Stimulated activated naive CD8-positive, alpha-beta T cell treated with anti-CD3 and anti-CD28 coated beads, Interleukin-15, Interleukin-2, amounts not matched to agents 100 ng/mL and 50 ng/mL, for 24 hours (primary cell): ENCODE measurements around the gene SIAH1.
"Not testable (repeated sequence)": the region's sequence is repeated elsewhere in the genome, so short reads cannot be mapped to it uniquely, and the experiment has no call there.

Experiments
- H3K27ac Mint-ChIP-seq: one replicate; pipeline ENCODE4 v1.8.0; 2021; ENCODE audit warnings: mild to moderate bottlenecking, mixed read lengths
- H3K27me3 Mint-ChIP-seq: one replicate; pipeline ENCODE4 v1.8.0; 2021; ENCODE audit warnings: mixed read lengths
- H3K36me3 Mint-ChIP-seq: one replicate; pipeline ENCODE4 v1.8.0; 2021; ENCODE audit warnings: low read depth, mixed read lengths
- H3K4me1 Mint-ChIP-seq: one replicate; pipeline ENCODE4 v1.8.0; 2021; ENCODE audit warnings: low read depth, mixed read lengths
- H3K4me3 Mint-ChIP-seq: one replicate; pipeline ENCODE4 v1.8.0; 2021; ENCODE audit warnings: mild to moderate bottlenecking, mixed read lengths
- H3K9me3 Mint-ChIP-seq: one replicate; pipeline ENCODE4 v1.8.0; 2021; ENCODE audit warnings: mixed read lengths

The SIAH1 gene

GRCh38 chr16:48378836-48379235 is 6.4 kb downstream of the SIAH1 start:
- Mint-ChIP-seq H3K36me3 (peaks cover 13% of the 10 kb centered on the region), H3K4me1 (peaks cover 60% of the 10 kb centered on the region), H3K4me3 (peak overlapping the region; percentile 1), H3K27ac (peak overlapping the region; percentile 36), H3K27me3 (no peaks in the 10 kb centered on the region), H3K9me3 (no peaks in the 10 kb centered on the region)

- peaks cover 55% of the 10 kb centered on the region for H3K4me1 Mint-ChIP-seq
- peaks cover 9% of the 10 kb centered on the region for H3K36me3 Mint-ChIP-seq
- H3K27me3 Mint-ChIP-seq = no peaks in the 10 kb centered on the region
- peak overlapping the region; percentile 1 for H3K4me3 Mint-ChIP-seq
- no peaks in the 10 kb centered on the region for H3K9me3 Mint-ChIP-seq
- no peak overlapping the region for H3K27ac Mint-ChIP-seq
These were observed 6.9 kb downstream of the SIAH1 start for GRCh38 chr16:48378276-48378675.

DNA sequence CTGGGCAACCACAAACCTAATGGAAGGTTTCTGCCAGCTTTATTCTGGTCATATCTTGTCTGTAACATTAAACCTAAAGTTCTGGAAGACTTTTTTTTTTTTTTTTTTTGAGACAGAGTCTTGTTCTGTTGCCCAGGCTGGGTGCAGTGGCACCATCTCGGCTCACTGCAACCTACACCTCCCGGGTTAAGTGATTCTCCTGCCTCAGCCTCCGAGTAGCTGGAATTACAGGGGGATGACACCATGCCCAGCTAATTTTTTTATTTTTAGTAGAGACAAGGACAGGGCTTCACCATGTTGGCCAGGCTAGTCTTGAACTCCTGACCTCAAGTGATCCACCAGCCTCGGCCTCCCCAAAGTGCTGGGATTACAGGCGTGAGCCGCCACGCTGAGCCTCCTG is 7.9 kb downstream of the SIAH1 start:
- H3K36me3 Mint-ChIP-seq, H3K4me3 Mint-ChIP-seq, H3K27me3 Mint-ChIP-seq: not testable (repeated sequence)

DNA sequence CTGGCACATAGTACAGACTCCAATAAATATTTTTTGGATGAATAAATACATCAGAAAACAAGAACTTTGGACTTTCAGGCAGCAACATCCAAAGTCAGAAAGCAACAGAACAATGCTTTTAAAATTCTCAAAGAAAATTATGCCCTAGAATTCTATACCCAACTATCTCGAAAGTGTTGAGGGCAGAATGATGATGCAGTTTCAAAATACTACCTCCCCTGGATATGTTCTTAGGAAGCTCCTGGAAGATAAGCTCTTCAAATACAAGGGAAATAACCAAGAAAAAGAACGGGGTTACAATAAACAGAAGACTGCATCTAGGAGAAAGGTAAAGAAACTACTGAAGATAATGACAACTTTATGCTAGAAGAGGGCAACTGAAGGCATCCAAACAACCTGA is 11.0 kb downstream of the SIAH1 start:
- Mint-ChIP-seq H3K4me3 (no peak overlapping the region), H3K27me3 (no peaks in the 10 kb centered on the region), H3K4me1 (peaks cover 29% of the 10 kb centered on the region), H3K36me3 (no peaks in the 10 kb centered on the region), H3K27ac (no peak overlapping the region), H3K9me3 (no peaks in the 10 kb centered on the region)

More for the DNA sequence above, 7.9 kb downstream of the SIAH1 start:
- H3K4me1 Mint-ChIP-seq = peaks cover 48% of the 10 kb centered on the region
- not testable (repeated sequence) for H3K9me3 Mint-ChIP-seq, H3K27ac Mint-ChIP-seq

- Mint-ChIP-seq H3K27ac (no peak overlapping the region), H3K27me3 (no peaks in the 10 kb centered on the region), H3K4me3 (no peak overlapping the region), H3K36me3 (no peaks in the 10 kb centered on the region), H3K9me3 (no peaks in the 10 kb centered on the region), H3K4me1 (peaks cover 26% of the 10 kb centered on the region)
These were observed 11.8 kb downstream of the SIAH1 start for GRCh38 chr16:48373258-48374029.

GRCh38 chr16:48372744-48373143 is 12.5 kb downstream of the SIAH1 start:
- H3K9me3 Mint-ChIP-seq = no peaks in the 10 kb centered on the region
- H3K4me1 Mint-ChIP-seq = peaks cover 26% of the 10 kb centered on the region
- no peaks in the 10 kb centered on the region for H3K27me3 Mint-ChIP-seq
- H3K36me3 Mint-ChIP-seq = no peaks in the 10 kb centered on the region
- H3K27ac Mint-ChIP-seq = no peak overlapping the region
- no peak overlapping the region for H3K4me3 Mint-ChIP-seq

GRCh38 chr16:48371393-48371780 is 13.8 kb downstream of the SIAH1 start:
- no peak overlapping the region for H3K4me3 Mint-ChIP-seq
- H3K9me3 Mint-ChIP-seq = no peaks in the 10 kb centered on the region
- no peaks in the 10 kb centered on the region for H3K27me3 Mint-ChIP-seq
- no peaks in the 10 kb centered on the region for H3K36me3 Mint-ChIP-seq
- H3K27ac Mint-ChIP-seq = no peak overlapping the region
- peaks cover 29% of the 10 kb centered on the region for H3K4me1 Mint-ChIP-seq

DNA sequence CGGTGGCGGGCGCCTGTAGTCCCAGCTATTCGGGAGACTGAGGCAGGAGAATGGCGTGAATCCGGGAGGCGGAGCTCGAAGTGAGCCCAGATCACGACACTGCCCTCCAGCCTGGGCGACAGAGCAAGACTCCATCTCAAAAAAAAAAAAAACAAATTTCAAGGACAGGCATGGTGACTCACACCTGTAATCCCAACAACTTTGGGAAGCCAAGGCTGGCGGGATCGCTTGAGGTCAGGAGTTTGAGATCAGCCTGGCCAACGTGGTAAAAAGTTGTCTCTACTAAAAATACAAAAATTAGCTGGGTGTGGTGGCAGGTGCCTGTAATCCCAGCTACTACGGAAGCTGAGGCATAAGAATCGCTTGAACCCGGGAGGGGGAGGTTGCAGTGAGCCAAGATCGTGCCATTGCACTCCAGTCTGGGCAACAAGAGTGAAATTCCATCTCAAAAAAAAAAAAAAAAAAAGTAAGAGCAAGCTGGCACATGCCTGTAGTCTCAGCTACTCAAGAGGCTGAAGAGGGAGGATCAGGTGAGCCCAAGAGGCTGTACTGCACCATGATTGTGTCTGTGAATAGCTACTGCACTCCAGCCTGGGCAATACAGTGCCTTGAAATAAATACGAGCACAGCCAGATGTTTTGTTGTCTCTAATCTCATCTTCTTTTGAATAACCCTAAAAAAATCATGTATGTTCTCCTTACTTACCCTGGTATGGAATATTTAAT is 14.4 kb downstream of the SIAH1 start:
- H3K9me3 Mint-ChIP-seq, H3K27ac Mint-ChIP-seq, H3K36me3 Mint-ChIP-seq, H3K4me3 Mint-ChIP-seq, H3K27me3 Mint-ChIP-seq: not testable (repeated sequence)
- H3K4me1 Mint-ChIP-seq = peaks cover 33% of the 10 kb centered on the region

DNA sequence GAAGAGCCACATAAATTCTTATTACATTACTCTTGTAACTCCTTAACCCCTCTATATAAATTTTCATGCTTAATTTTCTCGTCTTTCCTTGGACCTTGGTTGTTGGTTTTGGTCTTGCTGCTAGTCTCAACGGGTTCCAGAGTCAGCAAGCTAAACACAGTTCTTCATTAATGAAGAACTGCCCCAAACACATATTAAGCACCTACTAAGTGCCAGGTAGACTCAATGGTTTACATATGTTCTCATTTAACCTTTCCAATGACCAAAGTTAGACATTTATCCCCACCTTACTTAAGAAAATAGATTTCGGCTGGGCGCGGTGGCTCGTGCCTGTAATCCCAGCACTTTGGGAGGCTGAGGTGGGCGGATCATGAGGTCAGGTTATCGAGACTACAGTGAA is 15.0 kb downstream of the SIAH1 start:
- Mint-ChIP-seq H3K4me1 (peaks cover 38% of the 10 kb centered on the region), H3K27ac (no peak overlapping the region), H3K36me3 (no peaks in the 10 kb centered on the region), H3K9me3 (no peaks in the 10 kb centered on the region), H3K27me3 (no peaks in the 10 kb centered on the region), H3K4me3 (no peak overlapping the region)

DNA sequence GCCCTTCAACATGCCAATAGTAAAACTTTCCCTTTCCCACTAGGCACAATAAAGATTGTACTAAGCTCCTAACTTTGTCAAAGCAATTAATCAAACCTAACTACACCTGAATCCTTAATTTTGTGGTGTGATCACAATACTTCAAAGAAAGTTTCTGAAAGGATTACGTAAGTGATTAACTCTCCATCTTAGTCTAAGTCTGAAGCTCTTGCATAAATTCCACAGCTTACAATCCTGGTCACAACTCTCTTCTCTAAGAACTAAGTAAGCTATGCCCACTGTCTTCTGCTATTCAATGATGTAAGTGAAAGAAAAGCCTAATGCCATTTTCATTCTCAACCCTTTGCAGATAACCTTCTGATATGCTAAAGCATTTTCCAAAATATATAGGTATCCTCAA is 15.4 kb downstream of the SIAH1 start:
- no peak overlapping the region for H3K4me3 Mint-ChIP-seq
- no peaks in the 10 kb centered on the region for H3K9me3 Mint-ChIP-seq
- H3K4me1 Mint-ChIP-seq = peaks cover 43% of the 10 kb centered on the region
- H3K36me3 Mint-ChIP-seq = no peaks in the 10 kb centered on the region
- no peaks in the 10 kb centered on the region for H3K27me3 Mint-ChIP-seq
- no peak overlapping the region for H3K27ac Mint-ChIP-seq

- Mint-ChIP-seq H3K27me3 (no peaks in the 10 kb centered on the region), H3K27ac (peak overlapping the region; percentile 98), H3K4me3 (no peak overlapping the region), H3K9me3 (no peaks in the 10 kb centered on the region), H3K36me3 (peaks cover 5% of the 10 kb centered on the region), H3K4me1 (peaks cover 53% of the 10 kb centered on the region)
These were observed 17.7 kb downstream of the SIAH1 start for GRCh38 chr16:48367441-48368049.

DNA sequence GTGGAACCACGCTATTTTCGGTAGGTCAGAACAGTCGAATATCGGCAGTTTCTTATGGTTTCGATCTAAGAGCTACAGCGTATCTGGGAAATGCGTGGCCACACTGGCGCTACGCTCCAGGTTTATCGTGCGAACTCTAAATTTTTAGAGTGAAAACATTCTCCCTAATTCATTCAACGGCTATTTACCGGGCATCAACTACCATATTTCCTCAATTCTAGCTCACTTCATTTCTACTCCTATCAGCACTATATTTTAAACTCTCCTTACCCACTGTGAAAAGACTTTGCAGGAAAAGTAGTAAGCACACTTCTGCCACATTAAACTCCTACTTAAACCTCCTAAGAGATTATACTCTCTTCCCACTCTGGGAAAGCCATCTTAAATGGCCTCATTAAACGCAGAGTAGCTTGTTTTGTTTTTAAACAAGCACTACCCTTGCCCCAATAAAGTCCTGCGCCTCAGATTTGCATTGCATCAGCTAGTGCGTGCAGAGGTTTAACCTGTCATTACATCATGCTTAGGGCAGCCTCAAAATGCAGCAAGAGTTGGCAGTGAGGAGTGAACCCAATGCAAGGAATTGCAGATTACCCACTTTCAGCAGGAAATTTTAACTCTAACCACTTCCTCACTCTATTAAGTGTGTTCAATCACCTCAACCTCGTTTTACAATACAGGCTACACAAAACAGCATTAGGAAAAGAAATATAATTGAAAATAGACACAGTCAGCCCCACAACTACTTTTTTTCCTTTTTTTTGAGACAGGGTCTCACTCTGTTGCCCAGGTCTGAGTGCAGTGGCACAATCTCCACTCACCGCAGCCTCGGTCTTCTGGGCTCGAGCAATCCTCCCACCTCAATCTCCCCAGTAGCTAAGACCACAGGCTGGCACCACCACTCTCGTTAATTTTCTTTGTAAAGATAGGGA is 18.8 kb downstream of the SIAH1 start:
- H3K36me3 Mint-ChIP-seq = peaks cover 5% of the 10 kb centered on the region
- H3K27ac Mint-ChIP-seq = peak overlapping the region; percentile 98
- H3K4me1 Mint-ChIP-seq = peaks cover 58% of the 10 kb centered on the region
- H3K27me3 Mint-ChIP-seq = no peaks in the 10 kb centered on the region
- peak overlapping the region; percentile 92 for H3K4me3 Mint-ChIP-seq
- H3K9me3 Mint-ChIP-seq = no peaks in the 10 kb centered on the region

DNA sequence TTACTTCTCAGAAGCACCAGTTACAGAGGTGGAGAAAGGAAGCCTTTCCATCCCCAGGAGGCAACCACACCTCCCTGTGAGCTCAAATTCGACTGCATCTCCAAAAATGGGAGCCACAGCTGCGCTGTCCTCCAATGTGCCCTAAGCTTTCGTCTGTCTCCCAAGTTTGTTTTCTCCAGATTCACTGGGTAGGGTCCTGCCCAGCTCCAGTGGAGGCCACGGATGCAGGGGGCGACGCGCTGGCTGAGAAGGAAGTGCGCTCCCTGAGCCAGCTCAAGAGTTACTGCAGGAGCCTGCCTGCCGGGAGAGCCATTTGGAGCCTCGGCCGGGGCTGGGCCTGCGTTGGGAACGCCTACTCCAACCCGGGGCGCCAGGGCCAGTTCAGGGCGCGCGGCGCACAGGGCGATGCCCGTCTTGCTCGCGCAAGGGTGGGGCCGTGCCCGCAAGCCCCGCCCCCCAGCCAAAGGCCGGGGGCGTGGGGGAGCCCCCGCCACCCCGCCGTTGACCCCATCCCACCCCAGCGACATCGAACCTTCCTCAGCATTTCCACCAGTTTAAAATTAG is 19.5 kb downstream of the SIAH1 start:
- peak overlapping the region; percentile 98 for H3K27ac Mint-ChIP-seq
- peak overlapping the region; percentile 92 for H3K4me3 Mint-ChIP-seq
- H3K36me3 Mint-ChIP-seq = peaks cover 7% of the 10 kb centered on the region
- no peaks in the 10 kb centered on the region for H3K9me3 Mint-ChIP-seq
- peaks cover 62% of the 10 kb centered on the region for H3K4me1 Mint-ChIP-seq
- H3K27me3 Mint-ChIP-seq = no peaks in the 10 kb centered on the region

GRCh38 chr16:48365025-48365600 is 20.1 kb downstream of the SIAH1 start:
- Mint-ChIP-seq H3K4me1 (peaks cover 67% of the 10 kb centered on the region), H3K9me3 (no peaks in the 10 kb centered on the region), H3K4me3 (peak overlapping the region; percentile 84), H3K27ac (peak overlapping the region; percentile 75), H3K36me3 (peaks cover 9% of the 10 kb centered on the region), H3K27me3 (no peaks in the 10 kb centered on the region)
